Fibroblast of mammary gland (primary cell): ENCODE data around the gene PCAT7.

ENCODE experiments used
- DNase-seq: peaks from one replicate; pipeline ENCODE4 v3.0.0-alpha.2; 2010; ENCODE audit warnings: low read depth
- H3K4me3 ChIP-seq: 2 replicates; pipeline ENCODE4 v1.5.1; 2011; ENCODE audit warnings: low read depth, mild to moderate bottlenecking, low read length, moderate library complexity; ENCODE audit not compliant: control insufficient read depth
- TF ChIP-seq, protein P1 (sequence below): conservative IDR thresholded peaks from 2 replicates; pipeline ENCODE4 v1.5.1; 2011; ENCODE audit warnings: low read depth, low read length, inconsistent platforms; ENCODE audit not compliant: control insufficient read depth, insufficient read depth

The PCAT7 gene

DNA sequence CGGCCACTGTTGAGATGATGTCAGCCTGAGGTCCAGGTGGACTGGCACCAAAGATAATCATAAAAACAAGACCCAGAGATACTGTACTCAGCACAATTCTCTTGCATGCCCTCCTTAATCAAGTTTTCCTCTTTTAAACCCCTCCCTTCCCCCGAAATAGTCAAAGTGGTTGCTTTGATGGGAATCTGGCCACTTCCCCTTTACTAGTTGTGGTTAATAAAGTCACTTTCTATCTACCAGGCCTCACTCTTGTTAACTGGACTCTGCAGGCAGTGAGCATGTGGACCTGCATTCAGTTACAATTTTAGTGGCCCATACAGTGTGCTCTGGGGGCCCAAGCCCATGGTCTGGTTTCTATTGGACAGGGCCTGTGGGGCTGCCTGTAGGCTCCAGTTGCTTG is 21.2 kb downstream of the PCAT7 start:
- H3K4me3 ChIP-seq, result no peak overlapping the region
- no peak for DNase-seq
- TF ChIP-seq, protein P1, sequence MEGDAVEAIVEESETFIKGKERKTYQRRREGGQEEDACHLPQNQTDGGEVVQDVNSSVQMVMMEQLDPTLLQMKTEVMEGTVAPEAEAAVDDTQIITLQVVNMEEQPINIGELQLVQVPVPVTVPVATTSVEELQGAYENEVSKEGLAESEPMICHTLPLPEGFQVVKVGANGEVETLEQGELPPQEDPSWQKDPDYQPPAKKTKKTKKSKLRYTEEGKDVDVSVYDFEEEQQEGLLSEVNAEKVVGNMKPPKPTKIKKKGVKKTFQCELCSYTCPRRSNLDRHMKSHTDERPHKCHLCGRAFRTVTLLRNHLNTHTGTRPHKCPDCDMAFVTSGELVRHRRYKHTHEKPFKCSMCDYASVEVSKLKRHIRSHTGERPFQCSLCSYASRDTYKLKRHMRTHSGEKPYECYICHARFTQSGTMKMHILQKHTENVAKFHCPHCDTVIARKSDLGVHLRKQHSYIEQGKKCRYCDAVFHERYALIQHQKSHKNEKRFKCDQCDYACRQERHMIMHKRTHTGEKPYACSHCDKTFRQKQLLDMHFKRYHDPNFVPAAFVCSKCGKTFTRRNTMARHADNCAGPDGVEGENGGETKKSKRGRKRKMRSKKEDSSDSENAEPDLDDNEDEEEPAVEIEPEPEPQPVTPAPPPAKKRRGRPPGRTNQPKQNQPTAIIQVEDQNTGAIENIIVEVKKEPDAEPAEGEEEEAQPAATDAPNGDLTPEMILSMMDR, result no peak

DNA sequence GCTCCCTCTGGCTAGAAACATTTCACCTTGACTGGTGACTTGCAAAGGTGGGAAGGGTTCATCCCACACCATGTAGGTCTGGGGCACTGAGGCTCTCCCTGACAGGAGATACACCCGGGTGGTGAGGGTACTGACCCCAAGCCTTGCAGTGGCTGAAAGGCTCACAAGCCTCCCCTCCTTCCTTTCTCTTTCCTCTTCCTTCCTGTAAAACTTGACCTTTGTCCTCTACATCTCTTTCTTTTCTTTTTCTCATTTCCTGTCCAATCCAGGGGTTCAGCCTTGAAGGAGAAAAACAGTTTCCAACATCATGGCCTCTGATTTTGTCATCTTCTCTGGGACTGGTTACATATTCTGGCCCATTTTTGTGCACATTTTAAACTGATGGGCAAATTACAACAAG is 22.2 kb downstream of the PCAT7 start:
- TF ChIP-seq, protein P1, result no peak
- no peak for DNase-seq
- H3K4me3 ChIP-seq, result no peak overlapping the region

DNA sequence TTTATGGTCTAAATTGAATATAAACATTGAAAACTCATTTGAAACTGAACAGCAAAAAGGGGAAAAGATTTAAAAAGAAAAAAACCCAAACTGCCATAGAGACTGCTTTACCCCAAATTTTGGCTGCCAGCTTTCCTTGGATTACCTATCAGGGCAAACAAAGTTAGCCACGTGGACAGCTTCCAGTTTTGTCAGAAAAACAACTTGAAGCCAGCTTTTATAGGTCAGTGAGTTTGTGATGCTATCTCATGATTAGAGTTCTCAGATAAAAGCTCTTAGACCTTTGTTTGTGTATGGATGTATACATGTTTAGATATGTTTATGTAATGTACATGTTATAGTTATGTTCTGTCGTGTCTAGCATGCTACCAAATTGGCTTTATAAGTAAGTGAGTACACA is 22.7 kb downstream of the PCAT7 start:
- no peak for DNase-seq
- TF ChIP-seq, protein P1, result no peak
- H3K4me3 ChIP-seq, result no peak overlapping the region

DNA sequence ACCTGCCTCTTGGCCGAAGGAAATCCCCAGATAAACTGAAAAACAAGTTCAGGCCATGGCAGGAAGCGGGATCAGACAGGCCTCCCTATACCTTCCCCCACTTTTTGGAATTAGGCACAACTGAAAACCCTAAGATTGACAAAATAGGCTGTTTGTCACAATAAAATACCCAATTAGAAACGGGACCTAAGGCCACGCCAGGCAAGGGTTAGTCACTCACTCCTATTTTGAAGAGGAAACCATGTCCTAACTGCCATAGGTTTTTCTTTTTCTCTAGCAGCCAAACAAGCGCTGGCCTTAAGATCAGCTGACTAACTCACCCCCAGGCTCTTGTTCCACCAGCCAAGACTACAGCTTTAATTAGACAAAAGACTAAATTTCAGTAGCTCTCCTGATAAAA is 26.8 kb downstream of the PCAT7 start:
- no peak overlapping the region for H3K4me3 ChIP-seq
- no peak for DNase-seq
- TF ChIP-seq, protein P1, result no peak

DNA sequence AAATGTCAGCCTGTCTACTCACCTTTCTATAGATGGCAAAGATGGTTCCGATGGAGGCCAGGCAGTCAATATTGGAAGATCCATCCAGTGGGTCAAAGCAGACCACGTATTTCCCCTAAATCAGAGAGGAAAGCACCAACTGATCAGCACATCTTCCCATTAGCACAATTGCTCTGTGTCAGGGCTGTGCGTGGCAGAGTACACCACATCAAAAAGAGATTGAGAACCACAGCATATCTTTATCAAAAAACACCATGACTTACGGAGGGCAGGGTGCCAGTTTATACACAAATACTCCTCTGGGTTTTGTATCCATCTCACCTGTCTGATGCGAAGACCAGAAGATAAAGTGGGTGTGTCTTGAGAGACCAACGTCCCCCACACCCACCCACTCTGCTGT is 29.7 kb downstream of the PCAT7 start:
- TF ChIP-seq, protein P1, result no peak
- H3K4me3 ChIP-seq, result no peak overlapping the region
- no peak for DNase-seq

DNA sequence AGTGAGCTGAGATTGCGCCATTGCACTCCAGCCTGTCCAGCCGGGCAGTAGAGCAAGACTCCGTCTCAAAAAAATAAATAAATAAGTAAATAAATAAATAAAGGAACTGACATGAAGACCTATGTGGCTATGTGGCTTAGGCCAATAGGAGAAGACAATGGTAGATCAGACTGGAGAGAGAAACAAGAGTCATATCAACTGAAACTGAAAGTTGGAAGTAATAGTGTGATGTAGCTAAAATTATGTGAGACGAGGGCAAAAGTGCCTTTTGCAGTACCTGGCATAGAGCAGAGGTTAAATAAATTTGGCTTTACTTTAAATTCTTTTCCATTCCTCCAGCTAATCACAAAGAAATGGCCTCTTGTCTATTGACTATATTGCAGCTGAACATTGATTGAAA is 31.4 kb downstream of the PCAT7 start:
- no peak overlapping the region for H3K4me3 ChIP-seq
- peak; percentile 3 for DNase-seq
- TF ChIP-seq, protein P1, result no peak

DNA sequence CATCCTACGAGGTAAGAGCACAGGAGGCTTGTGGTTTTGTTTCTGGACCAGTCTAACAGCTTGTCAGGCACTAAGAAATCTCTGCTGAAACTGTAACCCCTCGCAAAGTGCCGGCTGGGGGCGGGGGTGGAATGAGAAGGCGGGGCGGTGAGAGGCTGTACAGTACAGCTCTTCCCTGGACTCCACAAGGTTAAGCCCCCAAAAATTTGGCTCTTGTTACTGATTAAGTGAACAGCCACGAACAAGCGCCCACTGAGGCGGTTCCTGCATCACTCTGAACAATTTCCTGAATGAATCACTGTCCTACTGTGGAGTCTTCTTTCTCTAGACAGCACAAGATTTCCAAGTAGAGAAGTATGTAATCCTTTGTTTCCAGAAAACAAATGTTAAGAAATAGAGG is 31.9 kb downstream of the PCAT7 start:
- H3K4me3 ChIP-seq, result no peak overlapping the region
- DNase-seq, result peak; percentile 35
- TF ChIP-seq, protein P1, result no peak
